GM12878 (cell line): Measurements from ENCODE around the gene BCL10.

Source experiments
- BRCA1 ChIP-seq: IDR thresholded peaks from 2 replicates; pipeline ENCODE4 v1.6.1; 2011; ENCODE audit warnings: low read depth, low read length, improper control_type of control experiment
- CHD1 ChIP-seq: IDR thresholded peaks from 2 replicates; pipeline ENCODE4 v1.6.1; 2012; ENCODE audit warnings: low read depth, low read length, improper control_type of control experiment
- CTCF ChIP-seq, 3 experiments: IDR thresholded peaks in 2 of 3; conservative IDR thresholded peaks in 1 of 3; 2 replicates each; pipeline ENCODE4 v1.5.1; 2011; ENCODE audit warnings: low read depth in 3 of 3, low read length in 3 of 3, mild to moderate bottlenecking in 3 of 3, control low read depth in 2 of 3, moderate library complexity in 2 of 3, inconsistent platforms in 1 of 3, mixed read lengths in 1 of 3; ENCODE audit not compliant: control insufficient read depth in 2 of 3, insufficient read depth in 1 of 3; ENCODE audit errors: extremely low read depth in 1 of 3
- EP300 ChIP-seq, 2 experiments: fragments of 150-350 bp in 1 of 2; IDR thresholded peaks; 2 replicates each; pipeline ENCODE4 v1.6.1; 2011 to 2012; ENCODE audit warnings: low read depth in 2 of 2, low read length in 2 of 2, borderline replicate concordance in 1 of 2, improper control_type of control experiment in 1 of 2, inconsistent platforms in 1 of 2; ENCODE audit not compliant: control insufficient read depth in 1 of 2
- EZH2 ChIP-seq: IDR thresholded peaks from 2 replicates; pipeline ENCODE4 v1.6.1; 2012; ENCODE audit warnings: low read depth, mild to moderate bottlenecking, control low read depth, inconsistent platforms, low read length, borderline replicate concordance; ENCODE audit not compliant: control insufficient read depth
- FOXM1 ChIP-seq: IDR thresholded peaks from 2 replicates; pipeline ENCODE4 v1.6.1; 2012; ENCODE audit warnings: low read depth, mild to moderate bottlenecking, inconsistent platforms, low read length, moderate library complexity
- HDGF ChIP-seq: fragments of 450-650 bp; IDR thresholded peaks from 2 replicates; pipeline ENCODE4 v1.6.1; 2016; ENCODE audit warnings: antibody characterized with exemption
- NKRF ChIP-seq: fragments of 450-650 bp; conservative IDR thresholded peaks from 2 replicates; pipeline ENCODE4 v1.6.1; 2017; ENCODE audit warnings: mild to moderate bottlenecking, moderate library complexity
- NR2C1 ChIP-seq: fragments of 450-650 bp; IDR thresholded peaks from 2 replicates; pipeline ENCODE4 v1.6.1; 2017; ENCODE audit warnings: antibody characterized with exemption, mild to moderate bottlenecking, moderate library complexity
- PML ChIP-seq: IDR thresholded peaks from 2 replicates; pipeline ENCODE4 v1.6.1; 2012; ENCODE audit warnings: low read length, inconsistent platforms
- POLR2A ChIP-seq: IDR thresholded peaks from 2 replicates; pipeline ENCODE4 v1.6.1; 2011; ENCODE audit warnings: low read depth, mild to moderate bottlenecking, low read length
- POLR2AphosphoS5 ChIP-seq: IDR thresholded peaks from 2 replicates; pipeline ENCODE4 v1.6.1; 2011; ENCODE audit warnings: mild to moderate bottlenecking, low read length, inconsistent platforms
- SREBF1 ChIP-seq: IDR thresholded peaks from 2 replicates; pipeline ENCODE4 v1.6.1; 2012; ENCODE audit warnings: mild to moderate bottlenecking, low read length
- ZBTB33 ChIP-seq: fragments of 450-650 bp; IDR thresholded peaks from 2 replicates; pipeline ENCODE4 v1.6.1; 2017; ENCODE audit warnings: mild to moderate bottlenecking

- no peak for TF ChIP-seq NKRF
- TF ChIP-seq POLR2A: no peak
- TF ChIP-seq SREBF1: no peak
- TF ChIP-seq POLR2AphosphoS5: no peak
- no peak for TF ChIP-seq BRCA1
- TF ChIP-seq EP300 (IDR thresholded peaks at IDR 0.05; ENCODE audit: borderline replicate concordance in 1 of 2, control insufficient read depth in 1 of 2, low read depth in 2 of 2, low read length in 2 of 2): no peak
- TF ChIP-seq FOXM1: no peak
- TF ChIP-seq HDGF: no peak
- no peak for TF ChIP-seq NR2C1
- TF ChIP-seq ZBTB33: no peak
- no peak for TF ChIP-seq EZH2
- TF ChIP-seq CTCF (IDR thresholded peaks at IDR 0.05 in 2 of 3, conservative IDR thresholded peaks at IDR 0.05 in 1 of 3; ENCODE audit: control insufficient read depth in 2 of 3, extremely low read depth in 1 of 3, insufficient read depth in 1 of 3, low read depth in 3 of 3, low read length in 3 of 3): no peak
- no peak for TF ChIP-seq PML
- TF ChIP-seq CHD1: no peak
Observed at GRCh38 chr1:85318217-85318616, 41.8 kb upstream of the BCL10 start.
